ENCODE data around the gene CAMK4.

CAMK4 gene

DNA sequence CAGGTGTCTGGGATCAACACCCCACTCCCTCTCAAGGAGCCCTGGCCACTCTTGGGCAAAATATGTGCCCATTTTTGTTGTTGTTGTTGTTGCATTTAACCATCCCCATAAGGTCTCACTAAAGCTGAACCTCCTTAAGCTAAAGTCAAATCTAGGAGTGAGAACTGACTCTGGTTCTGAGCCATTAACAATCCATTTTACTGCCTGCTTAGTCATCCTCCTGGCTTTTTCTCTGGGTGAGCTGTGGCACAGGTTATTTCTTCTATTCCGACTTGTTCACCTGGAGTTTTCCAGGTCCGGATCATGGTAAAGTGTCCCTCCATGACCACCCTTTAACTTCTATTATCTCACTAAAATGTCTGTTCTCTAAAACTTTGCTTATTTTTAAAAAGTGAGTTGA lies 85.2 kb downstream of the CAMK4 start:
- H3K4me3 ChIP-seq (ENCODE audit: low read depth, low read length): no peak overlapping the region
- H3K9ac ChIP-seq: no peak overlapping the region
- H3K27ac ChIP-seq: no peak overlapping the region
- no peak overlapping the region for H3K4me2 ChIP-seq (ENCODE audit: low read length)
- no peaks in the 10 kb centered on the region for H3K4me1 ChIP-seq
- no peak overlapping the region for H2AFZ ChIP-seq
- H3K36me3 ChIP-seq (ENCODE audit: control insufficient read depth, insufficient read depth, low read length): no peaks in the 10 kb centered on the region
- no peaks in the 10 kb centered on the region for H3K79me2 ChIP-seq
- no peaks in the 10 kb centered on the region for H3K27me3 ChIP-seq (ENCODE audit: control insufficient read depth, insufficient read depth, low read length)
- TF ChIP-seq, protein P1, sequence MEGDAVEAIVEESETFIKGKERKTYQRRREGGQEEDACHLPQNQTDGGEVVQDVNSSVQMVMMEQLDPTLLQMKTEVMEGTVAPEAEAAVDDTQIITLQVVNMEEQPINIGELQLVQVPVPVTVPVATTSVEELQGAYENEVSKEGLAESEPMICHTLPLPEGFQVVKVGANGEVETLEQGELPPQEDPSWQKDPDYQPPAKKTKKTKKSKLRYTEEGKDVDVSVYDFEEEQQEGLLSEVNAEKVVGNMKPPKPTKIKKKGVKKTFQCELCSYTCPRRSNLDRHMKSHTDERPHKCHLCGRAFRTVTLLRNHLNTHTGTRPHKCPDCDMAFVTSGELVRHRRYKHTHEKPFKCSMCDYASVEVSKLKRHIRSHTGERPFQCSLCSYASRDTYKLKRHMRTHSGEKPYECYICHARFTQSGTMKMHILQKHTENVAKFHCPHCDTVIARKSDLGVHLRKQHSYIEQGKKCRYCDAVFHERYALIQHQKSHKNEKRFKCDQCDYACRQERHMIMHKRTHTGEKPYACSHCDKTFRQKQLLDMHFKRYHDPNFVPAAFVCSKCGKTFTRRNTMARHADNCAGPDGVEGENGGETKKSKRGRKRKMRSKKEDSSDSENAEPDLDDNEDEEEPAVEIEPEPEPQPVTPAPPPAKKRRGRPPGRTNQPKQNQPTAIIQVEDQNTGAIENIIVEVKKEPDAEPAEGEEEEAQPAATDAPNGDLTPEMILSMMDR (IDR thresholded peaks at IDR 0.05): no peak
- H3K9me3 ChIP-seq (ENCODE audit: control insufficient read depth, low read length): no peaks in the 10 kb centered on the region

GRCh38 chr5:111310711-111311620 lies 86.8 kb downstream of the CAMK4 start:
- H3K79me2 ChIP-seq: no peaks in the 10 kb centered on the region
- H3K4me2 ChIP-seq (ENCODE audit: low read length): no peak overlapping the region
- H3K4me3 ChIP-seq (ENCODE audit: low read depth, low read length): no peak overlapping the region
- no peaks in the 10 kb centered on the region for H3K9me3 ChIP-seq (ENCODE audit: control insufficient read depth, low read length)
- H3K27ac ChIP-seq: no peak overlapping the region
- no peak overlapping the region for H3K9ac ChIP-seq
- H3K27me3 ChIP-seq (ENCODE audit: control insufficient read depth, insufficient read depth, low read length): no peaks in the 10 kb centered on the region
- H2AFZ ChIP-seq: no peak overlapping the region
- no peaks in the 10 kb centered on the region for H3K36me3 ChIP-seq (ENCODE audit: control insufficient read depth, insufficient read depth, low read length)
- TF ChIP-seq, protein P1 (IDR thresholded peaks at IDR 0.05): no peak
- H3K4me1 ChIP-seq: no peaks in the 10 kb centered on the region

DNA sequence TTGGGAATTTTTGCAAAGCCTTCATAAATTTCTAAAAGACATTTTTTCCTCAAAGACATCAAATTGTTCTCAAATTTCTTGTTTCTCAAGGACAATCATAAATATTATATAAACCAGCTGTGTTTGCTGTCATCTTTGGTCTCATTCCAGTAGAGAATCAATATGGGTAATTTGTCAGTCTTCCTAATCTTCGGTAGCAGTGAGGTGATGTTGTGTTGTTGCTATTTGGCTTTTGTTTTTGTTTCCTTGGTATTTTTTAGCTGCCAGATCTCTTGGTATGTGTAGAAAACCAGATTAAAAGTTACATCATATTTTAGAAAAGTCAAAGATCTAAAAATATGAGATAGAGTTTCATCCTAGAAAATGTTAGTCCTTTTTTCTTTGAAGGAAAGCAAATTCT lies 87.5 kb downstream of the CAMK4 start:
- Histone ChIP-seq H3K4me1 (no peaks in the 10 kb centered on the region), H3K9ac (no peak overlapping the region), H3K27me3 (ENCODE audit: control insufficient read depth, insufficient read depth, low read length) (no peaks in the 10 kb centered on the region), H3K27ac (no peak overlapping the region), H3K4me2 (ENCODE audit: low read length) (no peak overlapping the region), H3K36me3 (ENCODE audit: control insufficient read depth, insufficient read depth, low read length) (no peaks in the 10 kb centered on the region), H3K4me3 (ENCODE audit: low read depth, low read length) (no peak overlapping the region), H3K9me3 (ENCODE audit: control insufficient read depth, low read length) (no peaks in the 10 kb centered on the region), H2AFZ (no peak overlapping the region), H3K79me2 (no peaks in the 10 kb centered on the region)
- TF ChIP-seq, protein P1 (IDR thresholded peaks at IDR 0.05): no peak

DNA sequence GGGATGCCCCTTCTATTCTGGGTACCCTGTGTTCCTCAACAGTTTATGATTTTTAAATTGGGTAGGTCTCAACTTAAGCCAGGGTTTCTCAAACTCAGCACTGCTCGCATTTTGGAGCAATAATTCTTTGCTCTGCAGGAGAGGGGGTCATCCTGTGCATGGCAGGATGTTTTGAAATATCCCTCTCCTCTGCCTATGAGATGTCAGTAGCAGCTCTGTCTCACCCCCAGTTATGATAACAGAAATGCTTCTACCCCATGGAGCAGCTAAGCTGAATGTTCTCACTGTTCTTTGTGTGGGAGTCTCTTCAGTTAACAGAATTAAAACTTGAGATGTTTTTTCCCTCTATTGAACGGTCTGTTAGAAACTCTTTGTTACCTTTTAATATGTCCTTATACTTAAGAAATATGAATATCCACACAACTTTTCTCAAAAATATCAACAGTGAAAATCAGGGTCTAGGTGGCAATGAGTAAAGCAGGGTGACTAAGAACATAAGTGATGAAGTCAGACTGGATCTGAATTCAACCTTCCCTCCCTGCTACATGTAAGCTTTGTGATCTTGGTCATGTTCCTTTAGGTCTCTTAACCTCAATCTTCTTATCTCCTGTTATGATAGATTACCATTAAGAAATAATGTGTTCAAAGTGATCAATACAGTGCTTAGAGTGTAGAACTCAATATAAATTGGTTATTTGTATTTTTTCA lies 89.0 kb downstream of the CAMK4 start:
- no peak overlapping the region for H2AFZ ChIP-seq
- H3K4me1 ChIP-seq: no peaks in the 10 kb centered on the region
- no peaks in the 10 kb centered on the region for H3K79me2 ChIP-seq
- TF ChIP-seq, protein P1 (IDR thresholded peaks at IDR 0.05): no peak
- H3K27ac ChIP-seq: no peak overlapping the region
- H3K4me3 ChIP-seq (ENCODE audit: low read depth, low read length): no peak overlapping the region
- no peaks in the 10 kb centered on the region for H3K36me3 ChIP-seq (ENCODE audit: control insufficient read depth, insufficient read depth, low read length)
- no peak overlapping the region for H3K4me2 ChIP-seq (ENCODE audit: low read length)
- H3K9me3 ChIP-seq (ENCODE audit: control insufficient read depth, low read length): no peaks in the 10 kb centered on the region
- H3K9ac ChIP-seq: no peak overlapping the region
- H3K27me3 ChIP-seq (ENCODE audit: control insufficient read depth, insufficient read depth, low read length): no peaks in the 10 kb centered on the region
